ENCODE results near the gene SMIM27.

- no peak for TF ChIP-seq POLR2A (IDR thresholded peaks at IDR 0.05)
- TF ChIP-seq, protein P1, sequence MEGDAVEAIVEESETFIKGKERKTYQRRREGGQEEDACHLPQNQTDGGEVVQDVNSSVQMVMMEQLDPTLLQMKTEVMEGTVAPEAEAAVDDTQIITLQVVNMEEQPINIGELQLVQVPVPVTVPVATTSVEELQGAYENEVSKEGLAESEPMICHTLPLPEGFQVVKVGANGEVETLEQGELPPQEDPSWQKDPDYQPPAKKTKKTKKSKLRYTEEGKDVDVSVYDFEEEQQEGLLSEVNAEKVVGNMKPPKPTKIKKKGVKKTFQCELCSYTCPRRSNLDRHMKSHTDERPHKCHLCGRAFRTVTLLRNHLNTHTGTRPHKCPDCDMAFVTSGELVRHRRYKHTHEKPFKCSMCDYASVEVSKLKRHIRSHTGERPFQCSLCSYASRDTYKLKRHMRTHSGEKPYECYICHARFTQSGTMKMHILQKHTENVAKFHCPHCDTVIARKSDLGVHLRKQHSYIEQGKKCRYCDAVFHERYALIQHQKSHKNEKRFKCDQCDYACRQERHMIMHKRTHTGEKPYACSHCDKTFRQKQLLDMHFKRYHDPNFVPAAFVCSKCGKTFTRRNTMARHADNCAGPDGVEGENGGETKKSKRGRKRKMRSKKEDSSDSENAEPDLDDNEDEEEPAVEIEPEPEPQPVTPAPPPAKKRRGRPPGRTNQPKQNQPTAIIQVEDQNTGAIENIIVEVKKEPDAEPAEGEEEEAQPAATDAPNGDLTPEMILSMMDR (IDR thresholded peaks at IDR 0.05): no peak
Observed at GRCh38 chr9:32590476-32590875, 38.3 kb downstream of the SMIM27 start.

All from heart left ventricle (tissue), 13 donors.